PC-9 (cell line): Measurements from ENCODE around the gene RHOD.

Experiments used
- EZH2 ChIP-seq: fragments of 200-600 bp; sonication (generic); IDR thresholded peaks from 2 replicates; pipeline ENCODE4 v1.8.0; 2017; ENCODE audit warnings: antibody characterized with exemption, low read depth
- TF ChIP-seq, protein P1 (sequence below): fragments of 200-600 bp; sonication (generic); conservative IDR thresholded peaks from 2 replicates; pipeline ENCODE4 v1.6.1; 2017; ENCODE audit warnings: mixed run types, antibody characterized with exemption, mild to moderate bottlenecking, moderate library complexity

DNA sequence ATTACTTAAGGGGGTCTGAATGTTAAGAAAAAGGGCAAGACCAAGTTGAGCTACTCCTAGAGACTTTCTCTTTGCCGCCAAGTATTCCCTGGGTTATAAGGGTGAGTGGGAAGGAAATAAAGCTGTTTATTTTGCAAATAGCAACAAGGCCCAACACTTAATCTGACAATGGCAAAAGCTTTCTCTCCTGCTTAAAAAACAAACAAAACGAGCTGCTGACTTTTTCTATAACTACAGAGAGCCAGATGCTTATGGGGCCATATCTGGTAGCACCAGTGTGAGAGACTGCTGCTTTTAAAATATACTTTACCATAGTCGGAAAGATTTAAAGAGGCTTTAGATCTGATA is 60.1 kb downstream of the RHOD start:
- TF ChIP-seq, protein P1, sequence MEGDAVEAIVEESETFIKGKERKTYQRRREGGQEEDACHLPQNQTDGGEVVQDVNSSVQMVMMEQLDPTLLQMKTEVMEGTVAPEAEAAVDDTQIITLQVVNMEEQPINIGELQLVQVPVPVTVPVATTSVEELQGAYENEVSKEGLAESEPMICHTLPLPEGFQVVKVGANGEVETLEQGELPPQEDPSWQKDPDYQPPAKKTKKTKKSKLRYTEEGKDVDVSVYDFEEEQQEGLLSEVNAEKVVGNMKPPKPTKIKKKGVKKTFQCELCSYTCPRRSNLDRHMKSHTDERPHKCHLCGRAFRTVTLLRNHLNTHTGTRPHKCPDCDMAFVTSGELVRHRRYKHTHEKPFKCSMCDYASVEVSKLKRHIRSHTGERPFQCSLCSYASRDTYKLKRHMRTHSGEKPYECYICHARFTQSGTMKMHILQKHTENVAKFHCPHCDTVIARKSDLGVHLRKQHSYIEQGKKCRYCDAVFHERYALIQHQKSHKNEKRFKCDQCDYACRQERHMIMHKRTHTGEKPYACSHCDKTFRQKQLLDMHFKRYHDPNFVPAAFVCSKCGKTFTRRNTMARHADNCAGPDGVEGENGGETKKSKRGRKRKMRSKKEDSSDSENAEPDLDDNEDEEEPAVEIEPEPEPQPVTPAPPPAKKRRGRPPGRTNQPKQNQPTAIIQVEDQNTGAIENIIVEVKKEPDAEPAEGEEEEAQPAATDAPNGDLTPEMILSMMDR, result no peak
- no peak for TF ChIP-seq EZH2
